GM19397 (cell line): ENCODE measurements around the gene POLR2J.
"Not testable (repeated sequence)": the region's sequence is repeated elsewhere in the genome, so short reads cannot be mapped to it uniquely, and the experiment has no call there.

Experiments used
- ATAC-seq: cut with Tn5 transposase; IDR thresholded peaks from one replicate; pipeline ENCODE4 v1.9.1; 2021; ENCODE audit warnings: mild to moderate bottlenecking, moderate library complexity; ENCODE audit not compliant: unreplicated experiment

The POLR2J gene

DNA sequence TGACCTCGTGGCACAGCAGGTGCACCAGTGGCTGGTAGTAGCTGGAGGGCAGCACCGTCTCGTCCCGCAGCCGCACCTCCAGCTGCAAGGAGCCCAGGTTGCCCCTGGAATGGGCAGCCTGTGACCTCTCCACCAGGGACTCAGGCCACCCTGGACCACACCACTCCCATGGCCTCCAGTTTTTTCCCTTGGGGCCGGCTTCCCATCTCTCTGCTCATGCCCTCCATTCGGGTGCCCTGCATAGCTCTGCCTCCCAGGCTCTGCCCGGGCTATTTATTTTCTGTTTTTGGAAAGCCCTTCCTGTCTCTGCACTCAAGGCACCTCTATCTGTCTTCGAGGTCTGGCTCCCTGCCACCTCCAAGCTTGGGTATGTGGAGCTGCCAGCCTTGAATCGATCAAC is 18.1 kb upstream of the POLR2J start:
- not testable (repeated sequence) for ATAC-seq

DNA sequence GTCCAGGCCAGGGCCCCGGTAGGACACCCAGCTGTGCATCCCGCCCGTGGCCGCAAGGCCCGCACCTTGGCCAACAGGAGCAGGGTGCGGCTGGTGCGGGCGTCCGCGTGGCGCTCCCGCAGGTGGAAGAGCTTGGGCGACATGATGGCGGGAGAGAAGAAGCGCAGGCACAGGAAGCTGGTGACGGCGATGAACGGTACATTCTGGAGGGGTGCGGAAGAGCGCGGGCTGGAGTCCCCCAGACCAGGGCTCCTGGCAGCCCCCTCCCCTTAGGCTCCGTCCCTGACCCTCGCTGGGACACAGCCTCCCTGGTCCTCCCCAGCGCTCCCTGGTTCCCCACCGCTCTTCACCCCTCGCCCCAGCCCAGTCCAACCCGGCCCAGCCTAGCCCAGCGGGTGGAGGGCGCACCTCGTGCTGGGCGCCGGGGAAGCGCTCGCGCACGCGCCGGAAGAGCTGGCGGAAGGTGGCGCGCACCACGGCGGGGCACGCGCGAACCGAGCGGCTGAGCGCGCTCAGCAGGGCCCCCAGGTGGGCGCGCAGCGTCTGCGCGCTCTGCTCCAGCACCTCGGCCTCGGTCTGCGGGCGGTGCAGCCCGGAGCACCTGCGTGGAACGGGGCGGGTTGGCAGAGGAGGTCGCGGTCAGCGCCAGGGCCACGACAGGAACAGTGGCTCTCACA is 15.9 kb upstream of the POLR2J start:
- ATAC-seq, result peak; percentile 72

DNA sequence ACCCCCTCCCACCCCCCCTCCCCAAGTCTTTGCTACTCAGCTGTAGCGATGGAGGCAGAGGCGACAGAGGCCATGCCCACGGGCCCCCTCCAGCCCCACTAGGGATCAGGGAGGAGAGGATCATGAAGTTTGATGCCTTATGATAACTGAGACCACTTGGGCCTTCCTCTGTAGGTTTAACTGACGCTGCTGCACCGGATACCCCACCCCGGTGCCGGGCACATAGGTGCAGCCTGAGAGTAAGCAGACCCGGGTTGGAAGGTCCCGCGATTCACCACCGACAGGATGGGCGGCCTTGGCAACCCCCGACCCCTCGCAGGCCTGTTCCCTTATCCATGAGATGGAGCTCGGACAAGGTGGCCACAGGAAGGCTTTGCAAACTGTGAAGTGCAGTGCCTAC is 15.3 kb upstream of the POLR2J start:
- not testable (repeated sequence) for ATAC-seq

DNA sequence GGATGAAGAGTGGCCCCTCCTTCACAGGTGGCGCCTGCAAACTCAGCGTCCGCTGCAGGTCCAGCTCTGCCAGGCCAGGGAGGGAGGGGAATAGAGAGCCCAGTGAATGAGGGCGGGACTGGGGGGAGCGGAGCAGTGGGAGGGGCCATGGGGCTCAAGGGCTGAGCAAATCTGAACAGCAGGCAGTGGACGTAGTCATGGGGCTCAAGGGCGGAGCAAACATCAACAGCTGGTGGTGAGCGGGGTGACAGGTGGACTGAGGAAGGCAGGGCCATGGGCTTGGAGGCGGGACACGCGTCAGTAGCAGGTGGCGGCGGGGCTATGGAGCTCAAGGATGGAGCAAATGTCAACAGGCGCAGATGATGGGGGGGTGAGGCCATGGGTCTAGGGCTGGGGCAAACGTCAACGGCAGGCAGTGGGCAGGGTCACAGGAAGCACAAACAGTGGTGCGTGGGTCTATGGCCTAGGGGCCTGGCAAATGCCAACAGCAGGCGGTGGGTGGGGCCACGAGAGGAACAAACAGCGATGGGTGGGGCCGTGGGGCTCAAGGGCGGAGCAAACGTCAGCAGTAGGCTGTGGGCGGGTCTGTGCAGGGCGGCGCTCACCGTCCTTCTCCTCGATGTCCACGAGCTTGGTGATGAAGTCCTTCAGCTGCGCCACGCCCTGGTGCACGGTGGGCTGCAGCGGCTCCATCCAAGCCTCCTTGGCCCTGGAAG is 14.7 kb upstream of the POLR2J start:
- ATAC-seq, result peak; percentile 35

DNA sequence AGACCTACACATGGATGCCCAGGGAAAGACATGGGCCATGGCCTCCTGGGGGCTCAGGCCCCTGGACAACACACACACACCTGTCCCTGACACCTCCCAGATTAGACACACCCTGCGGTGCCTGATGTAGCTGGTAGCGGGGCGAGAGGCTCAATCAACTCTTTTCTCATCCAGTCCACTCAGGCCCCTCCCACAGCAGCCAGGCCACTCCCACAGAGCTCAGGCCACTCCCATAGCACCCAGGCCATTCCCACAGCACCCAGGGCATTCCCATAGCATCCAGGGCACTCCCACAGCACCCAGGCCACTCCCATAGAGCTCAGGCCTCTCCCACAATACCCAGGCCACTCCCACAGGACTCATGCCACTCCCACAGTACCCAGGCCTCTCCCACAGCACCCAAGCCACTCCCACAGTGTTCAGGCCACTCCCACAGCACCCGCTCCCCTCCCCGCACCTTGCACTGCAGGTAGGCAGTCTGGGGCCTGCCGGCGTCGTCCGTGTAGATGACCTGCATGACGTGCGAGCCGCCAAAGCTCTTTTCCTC is 11.9 kb upstream of the POLR2J start:
- ATAC-seq, result peak; percentile 33

DNA sequence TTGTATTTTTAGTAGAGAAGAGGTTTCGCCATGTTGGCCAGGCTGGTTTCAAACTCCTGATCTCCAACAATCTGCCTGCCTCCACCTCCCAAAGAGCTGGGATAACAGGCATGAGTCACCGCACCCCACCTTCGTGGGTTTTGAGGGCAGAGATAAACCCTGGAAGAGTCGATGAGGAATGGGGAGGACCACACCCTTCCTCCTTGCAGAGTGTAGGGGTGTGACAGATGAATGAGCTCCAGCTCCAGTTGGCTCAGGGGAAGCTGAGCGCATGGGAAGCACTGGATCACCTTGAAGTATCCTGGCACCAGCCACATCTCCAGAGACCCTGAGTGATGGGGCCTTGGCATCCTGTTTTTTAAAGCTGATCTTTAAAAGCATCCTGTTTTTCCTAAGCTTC is 5.6 kb upstream of the POLR2J start:
- ATAC-seq, result not testable (repeated sequence)

DNA sequence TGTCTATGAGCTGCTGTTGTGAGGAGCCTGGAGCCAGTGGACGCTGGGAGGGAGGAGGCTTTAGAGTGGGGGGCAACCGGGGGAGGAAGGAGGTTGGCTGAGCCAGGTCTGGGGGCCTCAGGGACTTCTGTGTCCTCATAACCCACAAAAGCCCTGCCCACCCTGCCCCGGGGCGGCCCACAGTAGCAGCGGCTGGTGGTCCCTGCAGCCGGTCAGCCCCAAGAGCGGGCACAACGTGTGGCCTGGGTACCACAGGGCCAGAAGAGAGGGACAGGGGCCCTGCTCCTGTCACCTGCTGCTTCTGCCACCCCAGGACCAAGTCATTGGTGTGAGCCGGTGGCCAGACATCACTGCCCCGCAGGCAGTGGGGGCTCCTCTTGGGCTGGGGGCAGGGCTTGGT is 3.2 kb upstream of the POLR2J start:
- ATAC-seq, result not testable (repeated sequence)

DNA sequence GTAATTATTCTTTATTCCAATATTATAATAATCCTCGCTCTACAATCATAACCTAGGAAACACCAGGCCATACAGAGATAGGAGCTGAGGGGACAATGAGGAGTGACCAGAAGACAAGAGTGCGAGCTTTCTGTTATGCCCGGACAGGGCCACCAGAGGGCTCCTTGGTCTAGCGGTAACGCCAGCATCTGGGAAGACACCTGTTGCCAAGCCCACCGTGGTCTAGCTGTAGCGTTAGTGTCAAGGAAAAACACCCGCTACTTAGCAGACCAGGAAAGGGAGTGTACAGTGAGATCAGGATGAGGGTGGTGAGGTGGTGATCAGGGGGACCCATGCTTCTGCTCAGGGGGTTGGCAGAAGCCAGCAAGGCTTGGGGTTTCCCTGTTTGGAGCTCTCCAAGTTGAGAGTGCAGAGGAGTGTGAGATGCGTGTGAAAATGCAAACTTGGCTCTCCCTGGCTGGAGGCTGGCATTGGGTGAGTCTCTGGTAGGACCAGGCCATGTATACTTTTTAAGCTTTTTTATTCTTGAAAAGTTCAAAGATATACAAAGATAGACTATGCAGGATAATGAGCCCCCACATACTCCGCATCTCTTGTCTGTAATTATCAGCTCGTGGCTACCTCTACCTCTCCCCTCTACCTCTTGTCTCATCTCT is 1.4 kb upstream of the POLR2J start:
- not testable (repeated sequence) for ATAC-seq

DNA sequence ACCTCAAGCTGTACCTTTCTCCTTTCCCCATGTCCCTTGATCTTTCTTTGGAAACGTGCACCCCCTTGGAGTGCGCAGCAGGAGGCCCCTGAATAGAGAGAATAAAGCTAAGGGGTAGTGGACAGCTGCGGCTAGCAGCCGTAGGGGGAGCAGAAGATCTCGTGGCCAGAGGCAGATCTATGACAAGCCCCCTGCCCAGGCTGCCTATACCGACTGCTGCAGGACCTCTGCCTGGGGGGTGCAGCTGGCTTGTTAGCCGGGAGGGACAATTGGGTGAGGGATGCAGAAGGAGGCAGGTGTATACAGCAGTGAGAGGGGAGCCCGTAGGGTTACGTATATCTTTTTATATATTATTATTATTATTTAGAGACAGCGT is 475 bp upstream of the POLR2J start:
- ATAC-seq, result peak; percentile 11

DNA sequence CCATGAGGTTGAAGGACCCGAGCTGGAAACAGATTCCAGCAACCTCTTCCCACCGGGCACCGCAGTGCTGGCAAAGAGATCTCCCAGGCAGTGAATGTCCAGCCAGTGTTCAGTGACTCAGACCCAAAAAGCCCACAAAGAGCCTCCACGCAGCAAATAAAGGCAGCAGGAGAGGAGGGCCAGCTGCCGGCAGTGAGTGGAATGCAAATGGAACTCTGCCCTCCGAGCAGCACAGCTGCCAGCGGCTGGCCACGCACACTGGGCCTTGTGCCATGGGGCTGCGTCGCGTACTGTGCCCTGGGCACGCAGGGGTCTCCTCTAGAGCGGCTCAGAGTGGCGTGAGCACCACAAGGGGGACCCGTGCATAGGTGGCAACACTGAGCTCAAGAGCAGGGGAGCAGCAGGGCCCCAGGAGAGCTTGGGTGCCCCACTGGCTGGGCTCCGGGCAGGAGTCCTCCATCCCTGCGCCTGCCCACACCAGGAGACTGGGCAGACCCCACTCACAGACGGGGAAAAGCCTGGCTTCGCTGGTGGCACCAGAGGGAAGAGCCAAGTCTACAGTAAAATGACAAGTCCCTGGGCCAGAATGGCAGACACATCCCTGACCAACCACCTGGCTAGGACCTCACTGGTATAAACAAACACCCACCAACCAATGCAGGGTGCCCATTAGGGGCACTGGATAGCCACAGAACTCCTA is 3.8 kb downstream of the POLR2J start:
- not testable (repeated sequence) for ATAC-seq

DNA sequence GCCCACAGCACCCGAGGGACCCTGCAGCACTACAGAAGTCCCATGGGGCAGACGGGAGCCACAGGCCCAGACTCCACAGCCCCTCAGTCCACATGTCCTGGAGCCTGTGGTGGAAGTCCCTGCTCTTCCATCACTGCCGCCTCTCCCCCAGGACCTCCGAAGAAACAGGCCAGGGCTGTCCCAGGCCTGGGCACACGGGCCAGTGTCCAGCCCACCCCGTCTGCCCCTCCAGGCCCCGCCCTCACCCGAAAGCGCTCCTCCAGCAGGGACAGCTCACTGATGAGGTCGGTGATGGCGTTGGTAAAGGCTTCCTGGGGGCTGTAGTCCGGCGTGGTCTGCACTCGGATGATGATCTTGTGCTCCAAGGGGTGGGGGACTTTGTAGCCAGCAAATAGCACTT is 4.6 kb downstream of the POLR2J start:
- ATAC-seq, result not testable (repeated sequence)

DNA sequence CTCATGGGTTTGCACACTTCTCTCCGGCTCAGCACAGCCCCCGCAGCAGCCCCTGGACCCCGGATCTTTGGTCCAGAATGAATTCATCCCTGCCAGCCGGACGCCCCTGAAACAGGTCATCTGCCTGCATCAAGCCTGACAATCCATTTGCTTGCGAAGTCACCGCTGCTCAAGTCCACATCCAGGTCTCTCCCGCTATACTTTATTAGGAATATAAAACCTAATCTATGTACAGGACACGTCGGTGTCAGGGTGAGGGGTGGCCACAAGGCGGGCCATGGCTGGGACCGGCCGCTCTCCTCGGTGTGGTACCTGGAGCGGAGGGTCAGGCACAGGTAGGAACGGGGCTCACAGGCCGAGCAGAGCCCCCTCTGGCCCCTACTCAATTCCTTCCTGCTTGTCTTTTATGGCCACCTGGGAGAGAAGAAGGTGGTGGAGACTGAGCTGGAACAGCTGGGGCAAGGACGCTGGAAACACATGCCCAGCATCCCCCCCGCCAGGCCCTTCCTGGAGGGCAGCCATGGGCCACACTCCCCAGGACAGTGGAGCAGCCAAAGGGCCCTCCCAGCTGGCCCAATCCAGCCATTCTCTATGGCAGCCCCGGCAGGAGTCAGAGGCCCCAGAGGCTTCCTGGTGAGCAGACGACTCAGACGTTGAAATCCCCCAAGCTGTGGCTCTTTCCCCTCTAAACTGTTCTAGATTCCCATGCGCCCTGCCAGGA is 5.3 kb downstream of the POLR2J start:
- no peak for ATAC-seq

DNA sequence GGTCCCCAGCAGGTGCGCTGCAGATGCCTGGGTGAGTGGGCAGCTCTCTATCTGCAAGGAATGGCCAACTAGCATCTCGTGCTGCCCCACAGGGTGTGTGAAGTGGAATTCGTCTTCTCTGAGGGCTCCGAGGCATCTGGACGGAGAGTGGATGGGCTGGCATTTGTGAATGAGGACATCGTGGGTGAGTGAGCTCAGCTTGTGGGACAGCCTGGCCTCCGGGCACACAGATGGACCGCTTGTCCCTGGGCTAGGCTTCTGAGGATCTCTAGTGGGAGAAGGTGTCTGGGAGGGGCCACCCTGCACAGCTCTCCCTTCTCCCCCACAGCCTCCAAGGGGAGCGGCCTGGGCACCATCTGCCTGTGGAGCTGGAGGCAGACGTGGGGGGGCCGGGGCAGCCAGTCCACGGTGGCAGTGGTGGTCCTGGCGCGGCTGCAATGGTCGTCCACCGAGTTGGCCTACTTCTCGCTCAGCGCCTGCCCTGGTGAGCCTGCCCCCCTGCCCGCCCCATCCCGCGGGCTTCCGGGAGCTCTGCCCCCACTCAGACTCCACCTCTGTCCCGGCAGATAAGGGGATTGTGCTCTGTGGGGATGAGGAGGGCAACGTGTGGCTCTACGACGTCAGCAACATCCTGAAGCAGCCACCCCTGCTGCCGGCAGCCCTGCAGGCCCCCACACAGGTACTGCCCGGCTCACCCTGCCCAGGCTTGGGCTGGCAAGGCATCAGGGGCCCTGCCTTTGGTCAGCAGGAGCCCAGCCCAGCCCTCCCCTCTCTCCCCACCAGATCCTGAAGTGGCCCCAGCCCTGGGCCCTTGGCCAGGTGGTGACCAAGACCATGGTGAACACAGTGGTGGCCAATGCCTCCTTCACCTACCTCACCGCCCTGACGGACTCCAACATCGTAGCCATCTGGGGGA is 6.3 kb downstream of the POLR2J start:
- no peak for ATAC-seq

DNA sequence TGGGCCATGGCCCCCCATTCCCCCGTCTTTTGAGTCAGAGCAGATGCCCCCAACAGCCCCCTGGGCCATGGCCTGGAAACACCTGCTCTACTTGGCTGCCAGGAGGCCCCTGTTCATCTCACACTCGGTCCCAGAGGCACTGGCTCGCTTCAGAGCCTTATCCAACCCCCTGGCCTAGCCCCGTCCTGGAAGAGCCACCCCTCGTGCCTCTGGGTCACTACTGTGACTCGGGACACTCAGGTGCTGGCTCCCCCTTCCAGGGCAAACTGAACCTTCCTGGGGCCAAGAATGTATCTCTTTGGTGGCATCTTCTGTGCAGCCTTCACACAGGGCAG is 7.0 kb downstream of the POLR2J start:
- ATAC-seq, result no peak

DNA sequence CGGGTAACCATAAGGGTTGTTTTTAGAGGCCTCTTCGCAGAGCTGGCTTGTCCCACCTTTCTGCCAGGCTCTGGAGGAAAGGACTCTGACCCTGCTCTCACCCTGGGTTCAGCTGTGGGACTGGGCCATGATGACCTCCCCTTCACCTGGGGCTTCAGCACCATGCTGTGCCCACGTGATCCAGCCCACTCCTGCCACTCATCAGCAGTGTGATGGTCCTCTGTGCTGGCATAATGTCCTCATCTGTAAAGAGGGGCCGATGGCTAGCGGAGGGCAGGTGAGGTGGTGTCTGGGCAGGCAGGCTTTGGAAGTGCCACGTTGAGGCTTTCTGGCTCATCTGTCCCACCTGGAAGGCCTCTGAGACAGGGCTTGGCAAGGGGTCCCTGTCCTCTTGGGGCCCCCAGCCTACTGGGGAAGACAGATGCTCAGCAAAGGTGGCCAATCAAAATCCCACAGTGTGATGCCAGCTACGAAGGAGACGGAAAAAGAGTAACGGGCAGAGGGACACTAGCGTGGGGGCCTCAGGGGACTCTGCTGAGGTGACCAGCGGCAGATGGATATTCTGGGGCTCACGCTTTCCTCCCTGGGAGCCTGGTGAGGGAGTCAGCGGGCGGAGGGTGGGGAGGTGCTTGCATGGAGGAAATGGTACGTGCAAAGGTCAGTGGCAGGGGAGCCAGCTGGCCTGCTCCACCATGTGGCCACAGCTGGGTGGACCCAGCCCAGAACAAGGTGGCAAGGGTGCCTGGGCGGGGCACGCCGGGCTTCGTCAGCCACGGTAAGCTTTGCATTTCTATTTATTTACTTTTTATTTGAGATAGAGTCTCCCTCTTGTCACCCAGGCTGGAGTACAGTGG is 8.5 kb downstream of the POLR2J start:
- ATAC-seq, result no peak

DNA sequence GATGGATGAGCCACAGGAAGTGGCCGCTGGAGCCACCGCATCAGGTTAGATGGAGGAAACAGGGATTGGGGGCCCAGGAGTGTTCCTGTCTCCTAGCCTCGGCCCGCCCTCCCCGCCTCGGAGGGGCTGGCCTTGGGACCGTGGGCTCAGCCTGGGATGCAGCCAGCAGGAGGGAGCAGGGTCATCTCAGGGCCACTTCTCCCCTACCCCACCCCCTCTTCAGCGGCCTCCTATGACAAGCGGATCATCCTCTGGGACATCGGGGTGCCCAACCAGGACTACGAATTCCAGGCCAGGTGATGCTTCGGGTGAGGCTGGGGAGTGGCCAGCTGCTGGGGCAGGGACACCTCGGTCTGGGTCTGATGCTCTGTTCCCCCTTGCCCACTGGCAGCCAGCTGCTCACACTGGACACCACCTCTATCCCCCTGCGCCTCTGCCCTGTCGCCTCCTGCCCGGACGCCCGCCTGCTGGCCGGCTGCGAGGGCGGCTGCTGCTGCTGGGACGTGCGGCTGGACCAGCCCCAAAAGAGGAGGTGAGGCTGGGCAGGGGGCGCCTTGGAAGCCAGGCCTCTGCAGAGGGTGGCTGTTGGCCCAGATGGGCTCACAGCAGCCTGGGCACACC is 9.3 kb downstream of the POLR2J start:
- no peak for ATAC-seq

DNA sequence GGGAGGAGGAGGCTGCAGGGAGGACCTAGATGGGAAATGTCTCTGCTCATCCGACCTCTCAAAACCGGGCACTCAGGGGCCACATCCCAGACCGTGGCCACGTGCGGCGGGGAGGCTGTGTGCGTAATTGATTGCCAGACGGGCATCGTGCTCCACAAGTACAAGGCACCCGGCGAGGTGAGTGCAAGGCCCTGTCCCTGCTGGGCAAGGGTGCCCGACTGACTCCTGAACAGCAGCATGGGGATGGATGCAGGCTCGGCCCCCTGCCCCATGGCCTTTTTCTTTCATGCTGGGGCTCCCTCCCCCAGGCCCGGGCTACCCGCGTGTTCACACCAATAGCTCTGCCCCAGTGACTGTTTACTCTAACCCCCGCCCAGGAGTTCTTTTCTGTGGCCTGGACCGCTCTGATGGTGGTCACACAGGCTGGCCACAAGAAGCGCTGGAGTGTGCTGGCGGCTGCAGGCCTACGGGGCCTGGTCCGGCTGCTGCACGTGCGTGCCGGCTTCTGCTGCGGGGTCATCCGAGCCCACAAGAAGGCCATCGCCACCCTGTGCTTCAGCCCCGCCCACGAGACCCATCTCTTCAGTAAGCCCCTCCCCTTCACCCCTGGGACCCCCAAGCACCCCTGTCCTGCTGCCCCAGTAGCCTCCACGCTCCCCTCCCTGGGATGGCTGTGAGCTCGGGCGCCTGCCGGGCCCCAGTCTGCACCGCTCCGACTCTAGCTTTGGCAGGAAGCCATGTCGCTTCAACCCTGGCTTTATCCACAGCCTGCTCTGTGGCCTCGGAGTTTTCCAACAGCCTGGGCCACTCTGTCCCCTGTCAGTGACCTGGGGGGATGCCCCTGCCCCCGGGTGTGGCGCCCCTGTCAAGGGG is 10.0 kb downstream of the POLR2J start:
- ATAC-seq, result no peak
